ENCODE measurements around the gene EXD3. TPM values are rescaled to one million over a fixed set of nuclear protein-coding genes. Genes with fewer than 3 reads are reported as not detected.

EXD3 gene
- total and polyA plus RNA-seq, 9 of the 15 experiments (the other 6 are each of a cell fraction or from before 2014, with no cell fraction given): 0.29 to 12.5 (median 3.9) TPM

DNA sequence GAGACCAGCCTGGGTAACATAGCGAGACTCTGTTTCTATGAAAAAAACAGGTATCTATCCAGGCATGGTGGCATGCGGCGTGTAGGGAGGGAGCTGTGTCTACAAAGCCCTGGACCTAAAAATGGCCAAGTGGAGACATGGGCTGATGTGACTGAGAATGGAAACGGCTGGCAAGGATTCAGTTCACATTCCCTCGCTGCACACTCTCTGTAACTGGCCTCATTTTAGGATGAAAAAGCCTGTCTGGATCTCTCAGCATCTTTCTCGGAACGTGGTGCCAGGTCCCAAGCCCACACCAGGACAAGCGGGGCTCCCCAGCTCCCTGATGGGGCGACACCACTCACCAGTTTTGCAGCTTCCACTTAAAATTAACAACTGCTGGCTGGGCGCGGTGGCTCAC is 13.4 kb downstream of the EXD3 start:
- POLR2A ChIA-PET: interaction anchor here (0.6 to 1.5 kb wide), 5 partner anchors 17 to 122 kb away, joined by 3 to 6 read pairs (median 4); partner anchors contain the start of gene NRARP
- Histone ChIP-seq H4K20me1 (replicated peaks; ENCODE audit: control insufficient read depth, insufficient read depth, low read length) (no peaks in the 10 kb centered on the region), H3K79me2 (ENCODE audit: control insufficient read depth, insufficient read depth, low read length) (peaks cover 38% of the 10 kb centered on the region), H3K27me3 (ENCODE audit: control insufficient read depth in 2 of 2, insufficient read depth in 2 of 2, low read length in 2 of 2) (no peaks in the 10 kb centered on the region), H3K9me3 (replicated peaks; ENCODE audit: control insufficient read depth, insufficient read depth, low read depth, low read length) (no peaks in the 10 kb centered on the region), H3K4me2 (ENCODE audit: insufficient read depth, low read length) (no peak overlapping the region), H2AFZ (ENCODE audit: low read depth, low read length) (no peak overlapping the region), H3K4me3 (no peak overlapping the region), H3K36me3 (ENCODE audit: control insufficient read depth, insufficient read depth, low read length) (no peaks in the 10 kb centered on the region; the same call in 2 of the 3 replicates), H3K4me1 (replicated peaks in 1 of 2; ENCODE audit: control insufficient read depth in 2 of 2, insufficient read depth in 2 of 2, low read length in 2 of 2) (peaks cover 28 to 83% of the 10 kb centered on the region in 2 experiments), H3K9ac (ENCODE audit: insufficient read depth in 1 of 2, low read depth in 2 of 2, low read length in 2 of 2) (no peak overlapping the region), H3K9me1 (ENCODE audit: control insufficient read depth, insufficient read depth, low read length) (no peaks in the 10 kb centered on the region), H3K27ac (ENCODE audit: extremely low read depth, low read depth, low read length) (no peak overlapping the region)
- in situ Hi-C loops (cut with MboI): no loop called here
- FAIRE-seq (no peak), ATAC-seq (no peak), DNase-seq (ENCODE audit: extremely low read depth in 1 of 4, low spot score in 3 of 4) (no peak)
- BruUV-seq (replicated peaks): no TSS peak
- CTCF ChIA-PET (ENCODE audit: low intra/inter-chr PET ratio): no interaction called here
- 92% methylated on average over 10 of the region's 11 CpGs for WGBS (ENCODE audit: insufficient coverage, low coverage, missing lambda C conversion rate)
- intact Hi-C loops (cut with micrococcal nuclease): no loop called here
- TF ChIP-seq HMGN3 (IDR thresholded peaks at IDR 0.05; ENCODE audit: borderline replicate concordance, extremely low read depth, insufficient read length, low read depth, low read length): no peak
- TF ChIP-seq, protein P1, sequence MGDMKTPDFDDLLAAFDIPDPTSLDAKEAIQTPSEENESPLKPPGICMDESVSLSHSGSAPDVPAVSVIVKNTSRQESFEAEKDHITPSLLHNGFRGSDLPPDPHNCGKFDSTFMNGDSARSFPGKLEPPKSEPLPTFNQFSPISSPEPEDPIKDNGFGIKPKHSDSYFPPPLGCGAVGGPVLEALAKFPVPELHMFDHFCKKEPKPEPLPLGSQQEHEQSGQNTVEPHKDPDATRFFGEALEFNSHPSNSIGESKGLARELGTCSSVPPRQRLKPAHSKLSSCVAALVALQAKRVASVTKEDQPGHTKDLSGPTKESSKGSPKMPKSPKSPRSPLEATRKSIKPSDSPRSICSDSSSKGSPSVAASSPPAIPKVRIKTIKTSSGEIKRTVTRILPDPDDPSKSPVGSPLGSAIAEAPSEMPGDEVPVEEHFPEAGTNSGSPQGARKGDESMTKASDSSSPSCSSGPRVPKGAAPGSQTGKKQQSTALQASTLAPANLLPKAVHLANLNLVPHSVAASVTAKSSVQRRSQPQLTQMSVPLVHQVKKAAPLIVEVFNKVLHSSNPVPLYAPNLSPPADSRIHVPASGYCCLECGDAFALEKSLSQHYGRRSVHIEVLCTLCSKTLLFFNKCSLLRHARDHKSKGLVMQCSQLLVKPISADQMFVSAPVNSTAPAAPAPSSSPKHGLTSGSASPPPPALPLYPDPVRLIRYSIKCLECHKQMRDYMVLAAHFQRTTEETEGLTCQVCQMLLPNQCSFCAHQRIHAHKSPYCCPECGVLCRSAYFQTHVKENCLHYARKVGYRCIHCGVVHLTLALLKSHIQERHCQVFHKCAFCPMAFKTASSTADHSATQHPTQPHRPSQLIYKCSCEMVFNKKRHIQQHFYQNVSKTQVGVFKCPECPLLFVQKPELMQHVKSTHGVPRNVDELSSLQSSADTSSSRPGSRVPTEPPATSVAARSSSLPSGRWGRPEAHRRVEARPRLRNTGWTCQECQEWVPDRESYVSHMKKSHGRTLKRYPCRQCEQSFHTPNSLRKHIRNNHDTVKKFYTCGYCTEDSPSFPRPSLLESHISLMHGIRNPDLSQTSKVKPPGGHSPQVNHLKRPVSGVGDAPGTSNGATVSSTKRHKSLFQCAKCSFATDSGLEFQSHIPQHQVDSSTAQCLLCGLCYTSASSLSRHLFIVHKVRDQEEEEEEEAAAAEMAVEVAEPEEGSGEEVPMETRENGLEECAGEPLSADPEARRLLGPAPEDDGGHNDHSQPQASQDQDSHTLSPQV (IDR thresholded peaks at IDR 0.05): no peak
- TF ChIP-seq, protein P2, sequence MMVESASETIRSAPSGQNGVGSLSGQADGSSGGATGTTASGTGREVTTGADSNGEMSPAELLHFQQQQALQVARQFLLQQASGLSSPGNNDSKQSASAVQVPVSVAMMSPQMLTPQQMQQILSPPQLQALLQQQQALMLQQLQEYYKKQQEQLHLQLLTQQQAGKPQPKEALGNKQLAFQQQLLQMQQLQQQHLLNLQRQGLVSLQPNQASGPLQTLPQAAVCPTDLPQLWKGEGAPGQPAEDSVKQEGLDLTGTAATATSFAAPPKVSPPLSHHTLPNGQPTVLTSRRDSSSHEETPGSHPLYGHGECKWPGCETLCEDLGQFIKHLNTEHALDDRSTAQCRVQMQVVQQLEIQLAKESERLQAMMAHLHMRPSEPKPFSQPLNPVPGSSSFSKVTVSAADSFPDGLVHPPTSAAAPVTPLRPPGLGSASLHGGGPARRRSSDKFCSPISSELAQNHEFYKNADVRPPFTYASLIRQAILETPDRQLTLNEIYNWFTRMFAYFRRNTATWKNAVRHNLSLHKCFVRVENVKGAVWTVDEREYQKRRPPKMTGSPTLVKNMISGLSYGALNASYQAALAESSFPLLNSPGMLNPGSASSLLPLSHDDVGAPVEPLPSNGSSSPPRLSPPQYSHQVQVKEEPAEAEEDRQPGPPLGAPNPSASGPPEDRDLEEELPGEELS (CRISPR knock-in tag; IDR thresholded peaks at IDR 0.05; ENCODE audit: borderline replicate concordance): no peak
- TF ChIP-seq NFIC (IDR thresholded peaks at IDR 0.05): no peak
- no peak for TF ChIP-seq LEF1 (IDR thresholded peaks at IDR 0.05)
- TF ChIP-seq, protein P3, sequence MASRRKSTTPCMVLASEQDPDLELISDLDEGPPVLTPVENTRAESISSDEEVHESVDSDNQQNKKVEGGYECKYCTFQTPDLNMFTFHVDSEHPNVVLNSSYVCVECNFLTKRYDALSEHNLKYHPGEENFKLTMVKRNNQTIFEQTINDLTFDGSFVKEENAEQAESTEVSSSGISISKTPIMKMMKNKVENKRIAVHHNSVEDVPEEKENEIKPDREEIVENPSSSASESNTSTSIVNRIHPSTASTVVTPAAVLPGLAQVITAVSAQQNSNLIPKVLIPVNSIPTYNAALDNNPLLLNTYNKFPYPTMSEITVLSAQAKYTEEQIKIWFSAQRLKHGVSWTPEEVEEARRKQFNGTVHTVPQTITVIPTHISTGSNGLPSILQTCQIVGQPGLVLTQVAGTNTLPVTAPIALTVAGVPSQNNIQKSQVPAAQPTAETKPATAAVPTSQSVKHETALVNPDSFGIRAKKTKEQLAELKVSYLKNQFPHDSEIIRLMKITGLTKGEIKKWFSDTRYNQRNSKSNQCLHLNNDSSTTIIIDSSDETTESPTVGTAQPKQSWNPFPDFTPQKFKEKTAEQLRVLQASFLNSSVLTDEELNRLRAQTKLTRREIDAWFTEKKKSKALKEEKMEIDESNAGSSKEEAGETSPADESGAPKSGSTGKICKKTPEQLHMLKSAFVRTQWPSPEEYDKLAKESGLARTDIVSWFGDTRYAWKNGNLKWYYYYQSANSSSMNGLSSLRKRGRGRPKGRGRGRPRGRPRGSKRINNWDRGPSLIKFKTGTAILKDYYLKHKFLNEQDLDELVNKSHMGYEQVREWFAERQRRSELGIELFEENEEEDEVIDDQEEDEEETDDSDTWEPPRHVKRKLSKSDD (conservative IDR thresholded peaks at IDR 0.05; ENCODE audit: low read length): no peak
- TF ChIP-seq DMBX1 (CRISPR knock-in tag; IDR thresholded peaks at IDR 0.05; ENCODE audit: borderline replicate concordance): no peak
- no peak for TF ChIP-seq ERF (CRISPR knock-in tag; IDR thresholded peaks at IDR 0.05)
- TF ChIP-seq ZNF224 (CRISPR knock-in tag; IDR thresholded peaks at IDR 0.05): no peak
